Skeletal muscle cell (primary cell): Measurements from ENCODE around the gene PPP1R37.

ENCODE experiments used
- DNase-seq: peaks from one replicate; pipeline ENCODE4 v3.0.0-alpha.2; 2010; ENCODE audit warnings: low read depth
- H3K4me3 ChIP-seq: 2 replicates; pipeline ENCODE4 v1.5.1; 2011; ENCODE audit warnings: low read depth, mild to moderate bottlenecking, control low read depth, low read length, moderate library complexity

Gene PPP1R37

GRCh38 chr19:45146251-45146650 lies 53.3 kb downstream of the PPP1R37 start:
- no peak overlapping the region for H3K4me3 ChIP-seq

GRCh38 chr19:45146741-45147205 lies 53.8 kb downstream of the PPP1R37 start:
- no peak overlapping the region for H3K4me3 ChIP-seq
- DNase-seq = no peak

More at GRCh38 chr19:45146251-45146650, 53.3 kb downstream of the PPP1R37 start:
- DNase-seq = no peak

GRCh38 chr19:45147835-45148676 lies 55.1 kb downstream of the PPP1R37 start:
- no peak for DNase-seq
- no peak overlapping the region for H3K4me3 ChIP-seq

- H3K4me3 ChIP-seq = no peak overlapping the region
- no peak for DNase-seq
Observed at GRCh38 chr19:45149129-45149528, 56.1 kb downstream of the PPP1R37 start.

- H3K4me3 ChIP-seq = no peak overlapping the region
- DNase-seq = no peak
Observed at GRCh38 chr19:45150180-45150579, 57.2 kb downstream of the PPP1R37 start.

- no peak overlapping the region for H3K4me3 ChIP-seq
- no peak for DNase-seq
Observed at GRCh38 chr19:45150751-45151281, 57.8 kb downstream of the PPP1R37 start.

GRCh38 chr19:45151320-45151719 lies 58.3 kb downstream of the PPP1R37 start:
- no peak overlapping the region for H3K4me3 ChIP-seq
- no peak for DNase-seq

GRCh38 chr19:45151821-45152503 lies 59.0 kb downstream of the PPP1R37 start:
- DNase-seq = no peak
- peak overlapping the region; percentile 34 for H3K4me3 ChIP-seq

GRCh38 chr19:45152504-45153338 lies 59.7 kb downstream of the PPP1R37 start:
- no peak for DNase-seq

GRCh38 chr19:45153339-45154063 lies 60.5 kb downstream of the PPP1R37 start:
- DNase-seq = no peak
- H3K4me3 ChIP-seq = peak overlapping the region; percentile 34

More at GRCh38 chr19:45152504-45153338, 59.7 kb downstream of the PPP1R37 start:
- H3K4me3 ChIP-seq = peak overlapping the region; percentile 34

- no peak overlapping the region for H3K4me3 ChIP-seq
- DNase-seq = no peak
Observed at GRCh38 chr19:45154064-45154827, 61.3 kb downstream of the PPP1R37 start.

- H3K4me3 ChIP-seq = no peak overlapping the region
- no peak for DNase-seq
Observed at GRCh38 chr19:45156011-45156630, 63.1 kb downstream of the PPP1R37 start.

GRCh38 chr19:45156751-45157150 lies 63.8 kb downstream of the PPP1R37 start:
- DNase-seq = no peak
- no peak overlapping the region for H3K4me3 ChIP-seq

GRCh38 chr19:45158503-45159209 lies 65.7 kb downstream of the PPP1R37 start:
- H3K4me3 ChIP-seq = no peak overlapping the region
- no peak for DNase-seq

- DNase-seq = no peak
- no peak overlapping the region for H3K4me3 ChIP-seq
Observed at GRCh38 chr19:45159210-45159970, 66.4 kb downstream of the PPP1R37 start.

- no peak for DNase-seq
- no peak overlapping the region for H3K4me3 ChIP-seq
Observed at GRCh38 chr19:45159971-45160324, 67.0 kb downstream of the PPP1R37 start.
